Mononuclear cell (primary cell): Measurements from ENCODE around the gene RPL10. TPM values are rescaled to one million over a fixed set of nuclear protein-coding genes. Genes with fewer than 3 reads are reported as not detected.

Experiments used
- H3K27me3 ChIP-seq: 2 replicates; pipeline ENCODE4 v1.6.0; 2011; ENCODE audit warnings: low read length, control low read depth; ENCODE audit not compliant: insufficient read depth
- H3K4me1 ChIP-seq: 2 replicates; pipeline ENCODE4 v1.5.1; 2011; ENCODE audit warnings: mild to moderate bottlenecking, low read length, control low read depth; ENCODE audit not compliant: insufficient read depth
- H3K4me3 ChIP-seq: 2 replicates; pipeline ENCODE4 v1.5.1; 2011; ENCODE audit warnings: mild to moderate bottlenecking, low read length, moderate library complexity
- H3K9me3 ChIP-seq: 2 replicates; pipeline ENCODE4 v1.5.1; 2011; ENCODE audit warnings: low read depth, mild to moderate bottlenecking, control low read depth, low read length
- total RNA-seq: library from RNA; depleted of rRNA; stranded (reverse); fragments of >200 nt; gene quantifications from one replicate; pipeline ENCODE4 v1.2.3, GENCODE V29; 2012

The RPL10 gene
- total RNA-seq, 1 donor, result 8,353 TPM

DNA sequence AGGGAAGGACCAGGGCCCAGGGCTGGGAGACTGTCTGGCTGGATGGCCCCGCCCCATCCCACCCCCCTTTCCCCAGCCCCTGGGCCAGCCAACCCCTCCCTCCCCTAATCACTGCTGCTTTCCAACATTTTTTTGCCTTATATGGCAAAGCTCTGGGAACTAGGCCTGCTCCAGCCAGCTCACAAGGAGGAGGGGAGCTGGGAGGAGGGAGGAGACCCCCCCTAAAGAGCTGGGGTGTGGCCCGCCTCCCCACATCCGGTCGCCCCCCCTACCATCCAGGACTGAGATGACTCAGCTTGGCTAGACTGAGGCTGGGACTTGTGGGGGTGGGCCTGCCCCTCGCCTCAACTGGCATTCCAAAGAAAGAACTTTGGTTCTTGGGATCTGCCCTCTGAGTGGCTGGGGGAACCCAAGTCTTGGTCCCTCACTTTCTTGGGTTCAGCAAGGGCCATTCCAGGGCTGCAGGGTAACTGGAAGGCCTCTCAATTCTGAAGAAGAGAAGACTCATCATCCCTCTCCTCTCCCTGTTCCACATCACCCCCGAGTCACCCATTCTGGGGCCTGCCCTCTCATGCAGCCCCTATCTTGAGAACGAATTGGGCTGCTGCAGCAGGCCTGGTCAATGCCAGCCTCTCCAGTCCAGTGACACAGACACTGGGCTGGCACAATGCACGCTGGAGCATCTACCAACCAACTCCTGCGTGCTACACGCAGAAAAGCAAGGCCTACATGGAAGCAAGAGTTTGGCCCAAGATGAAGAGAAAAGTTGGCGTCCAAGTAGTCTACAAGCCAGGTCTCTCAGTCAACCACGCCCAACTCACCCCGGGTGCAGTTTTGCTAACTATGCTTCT lies 28.5 kb upstream of the RPL10 start:
- Histone ChIP-seq H3K4me3 (peak overlapping the region; percentile 71), H3K27me3 (no peaks in the 10 kb centered on the region), H3K9me3 (no peaks in the 10 kb centered on the region), H3K4me1 (peaks cover 45% of the 10 kb centered on the region)

DNA sequence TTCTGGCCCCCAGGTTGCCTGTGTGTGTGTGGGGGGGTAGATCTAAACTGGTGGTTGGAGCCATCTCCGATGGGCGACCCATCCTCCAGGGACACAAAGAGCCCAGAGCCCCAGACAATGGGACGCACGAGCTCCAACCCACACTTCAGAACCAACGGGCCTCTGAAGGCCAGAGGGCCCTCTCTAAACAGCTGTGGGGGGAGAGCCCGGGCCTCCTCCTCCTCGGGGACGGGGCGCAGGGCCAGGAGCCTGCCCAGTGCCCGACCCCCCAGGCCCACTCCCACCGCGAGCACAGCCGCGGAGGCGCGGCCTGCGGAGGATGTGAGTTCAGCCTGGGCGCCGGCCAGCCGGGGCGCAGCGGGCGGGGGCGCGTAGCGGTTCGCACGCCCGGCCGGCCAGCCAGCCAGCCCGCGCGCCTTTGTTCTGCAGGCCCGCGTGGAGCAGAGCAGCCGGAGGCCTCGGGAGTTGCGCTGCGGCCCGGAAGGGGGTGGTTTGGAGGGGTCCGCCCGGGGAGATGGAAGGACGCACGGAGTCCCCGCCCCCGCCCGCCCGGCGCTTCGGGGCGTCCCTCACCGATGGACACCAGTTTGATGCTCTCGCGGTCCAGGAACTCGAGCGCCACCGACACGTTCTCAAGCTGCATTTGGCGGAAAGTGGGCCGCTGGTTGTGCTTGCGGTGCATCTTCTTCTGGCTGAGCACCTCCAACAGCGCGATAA lies 27.7 kb upstream of the RPL10 start:
- H3K27me3 ChIP-seq, result no peaks in the 10 kb centered on the region
- H3K4me1 ChIP-seq, result peaks cover 50% of the 10 kb centered on the region
- peak overlapping the region; percentile 71 for H3K4me3 ChIP-seq

DNA sequence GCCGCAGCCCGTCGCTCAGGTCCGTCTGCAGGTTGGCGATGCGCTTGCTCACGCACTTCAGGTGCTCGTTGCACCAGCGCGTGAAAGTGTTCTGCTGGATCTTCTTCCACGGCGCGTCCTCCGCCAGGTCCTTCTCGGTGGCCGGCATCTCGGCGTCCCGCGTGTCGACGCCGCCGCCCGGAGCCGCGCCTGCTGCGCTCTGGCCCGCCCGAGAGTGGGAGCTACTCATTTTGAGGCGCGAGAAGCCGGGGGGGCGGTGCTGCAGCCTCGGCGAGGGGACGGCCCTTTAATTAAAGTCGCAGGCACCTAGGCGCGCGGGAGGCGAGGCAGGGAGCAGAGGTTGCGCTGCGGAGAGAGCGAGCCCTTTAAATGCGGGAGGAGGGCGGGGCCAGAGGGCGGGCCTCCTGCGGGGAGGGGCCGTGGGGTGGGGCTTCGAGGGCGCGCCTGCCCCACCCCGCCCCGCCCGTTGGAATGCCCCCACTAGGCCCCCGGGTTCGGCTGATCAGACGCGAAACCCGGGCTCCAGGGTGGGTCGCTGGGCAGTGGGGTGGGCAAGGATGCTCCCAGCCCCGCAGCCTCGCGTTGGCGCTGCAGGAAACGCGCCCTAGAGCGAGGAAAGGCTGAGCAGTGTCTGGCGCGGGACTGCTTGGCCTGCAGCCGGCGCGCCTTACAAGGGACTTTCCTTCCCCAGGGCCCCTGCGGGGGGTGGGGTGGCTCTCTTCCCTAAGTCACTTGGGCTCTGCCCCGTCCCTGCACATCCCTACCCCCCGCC lies 27.0 kb upstream of the RPL10 start:
- H3K9me3 ChIP-seq, result no peaks in the 10 kb centered on the region
- H3K4me1 ChIP-seq, result peaks cover 50% of the 10 kb centered on the region
- H3K4me3 ChIP-seq, result peak overlapping the region; percentile 71
- no peaks in the 10 kb centered on the region for H3K27me3 ChIP-seq

More for the DNA sequence above, 27.7 kb upstream of the RPL10 start:
- no peaks in the 10 kb centered on the region for H3K9me3 ChIP-seq

DNA sequence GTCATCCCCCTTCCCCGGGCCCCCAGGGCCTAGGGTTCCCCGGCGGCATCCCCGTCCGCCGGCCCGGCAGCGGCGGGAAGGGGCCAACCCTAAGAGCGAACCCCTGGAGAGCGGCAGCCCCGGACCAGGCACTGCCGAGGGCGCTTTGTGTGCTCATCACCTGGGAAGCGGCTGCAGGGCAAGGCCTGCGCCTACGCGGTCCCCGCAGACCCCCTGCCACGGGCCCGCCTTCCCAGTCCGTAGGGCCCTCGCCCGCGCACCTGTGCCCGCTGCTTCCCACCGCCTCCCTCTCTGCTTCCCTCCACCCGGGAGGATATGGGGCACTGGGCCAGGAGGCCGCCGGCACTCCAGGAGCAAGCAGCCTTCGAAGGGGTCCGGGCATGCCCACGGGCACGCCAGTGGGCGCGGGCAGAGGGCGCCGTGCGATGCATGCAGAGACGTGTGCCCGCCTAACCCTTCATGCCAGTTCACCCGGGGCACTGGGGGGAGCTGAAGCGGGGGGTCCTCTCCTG lies 26.3 kb upstream of the RPL10 start:
- peaks cover 45% of the 10 kb centered on the region for H3K4me1 ChIP-seq
- no peaks in the 10 kb centered on the region for H3K27me3 ChIP-seq
- peak overlapping the region; percentile 37 for H3K4me3 ChIP-seq
- no peaks in the 10 kb centered on the region for H3K9me3 ChIP-seq

DNA sequence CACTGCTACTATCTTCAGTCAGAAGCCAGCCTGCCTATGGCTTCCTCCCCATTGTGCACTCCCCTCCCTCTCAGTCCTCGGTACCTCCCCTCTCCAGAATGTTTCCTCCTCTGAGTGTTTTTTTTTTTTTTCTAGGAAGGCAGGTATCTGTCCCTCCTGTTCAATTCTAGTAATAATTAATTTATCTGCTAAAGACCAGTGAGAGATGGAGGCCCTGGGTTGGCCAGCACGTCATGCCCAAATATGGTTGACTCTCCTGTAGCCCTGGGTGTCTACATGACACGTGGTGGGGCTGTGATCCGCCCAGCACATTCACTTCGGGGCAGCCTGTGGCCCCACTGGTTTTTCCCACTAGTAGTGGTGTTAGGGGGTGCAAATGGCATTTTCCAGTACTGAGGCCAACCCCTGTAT lies 25.6 kb upstream of the RPL10 start:
- Histone ChIP-seq H3K27me3 (no peaks in the 10 kb centered on the region), H3K9me3 (no peaks in the 10 kb centered on the region), H3K4me3 (no peak overlapping the region), H3K4me1 (peaks cover 42% of the 10 kb centered on the region)

DNA sequence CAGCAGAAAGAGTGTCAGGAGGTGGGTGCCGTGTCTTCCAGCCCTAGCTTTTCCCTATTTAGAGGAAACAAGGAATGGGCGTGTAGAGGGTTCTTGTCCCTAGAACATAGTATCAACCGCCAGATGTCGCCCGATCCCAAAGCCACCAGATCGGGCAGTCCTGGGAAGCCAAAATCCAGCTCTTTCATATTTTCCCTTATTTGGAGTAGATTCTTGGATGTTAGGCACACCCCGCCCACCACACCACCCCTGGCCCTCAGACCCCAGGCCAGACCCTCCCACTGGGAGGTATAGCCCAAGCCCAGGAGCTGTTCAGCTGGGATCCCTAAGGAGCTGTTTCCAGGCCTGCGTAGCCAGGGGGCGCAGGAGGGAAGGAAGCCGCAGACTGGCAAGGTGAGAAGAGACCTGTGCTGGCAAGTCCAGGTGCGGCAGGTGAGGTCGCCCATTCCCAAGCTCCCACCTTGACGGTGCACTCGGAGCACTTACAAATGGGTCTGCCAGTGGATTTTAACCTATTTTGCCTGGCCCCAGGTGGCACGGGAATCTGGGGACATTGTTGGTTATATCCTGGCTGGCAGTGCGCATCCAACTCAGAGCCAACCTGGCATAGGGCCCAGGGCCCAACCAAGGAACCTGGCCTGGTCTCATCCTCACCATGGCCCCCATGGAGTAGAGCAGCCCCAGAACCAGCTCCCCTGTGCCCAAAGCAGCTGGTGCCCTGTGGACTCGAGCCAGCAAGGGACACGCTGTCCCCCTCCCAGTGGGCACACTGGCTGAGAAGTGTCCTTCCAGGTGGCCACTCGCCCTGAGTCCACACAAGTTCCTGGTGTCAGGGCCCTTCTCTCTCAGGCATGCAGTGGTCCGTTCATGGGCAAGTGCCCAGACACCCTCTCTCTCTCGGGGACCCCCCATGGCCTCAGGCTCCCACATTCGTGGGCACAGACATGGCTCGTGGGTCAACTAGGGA lies 24.6 kb upstream of the RPL10 start:
- Histone ChIP-seq H3K4me1 (peaks cover 39% of the 10 kb centered on the region), H3K27me3 (no peaks in the 10 kb centered on the region), H3K9me3 (no peaks in the 10 kb centered on the region), H3K4me3 (no peak overlapping the region)

DNA sequence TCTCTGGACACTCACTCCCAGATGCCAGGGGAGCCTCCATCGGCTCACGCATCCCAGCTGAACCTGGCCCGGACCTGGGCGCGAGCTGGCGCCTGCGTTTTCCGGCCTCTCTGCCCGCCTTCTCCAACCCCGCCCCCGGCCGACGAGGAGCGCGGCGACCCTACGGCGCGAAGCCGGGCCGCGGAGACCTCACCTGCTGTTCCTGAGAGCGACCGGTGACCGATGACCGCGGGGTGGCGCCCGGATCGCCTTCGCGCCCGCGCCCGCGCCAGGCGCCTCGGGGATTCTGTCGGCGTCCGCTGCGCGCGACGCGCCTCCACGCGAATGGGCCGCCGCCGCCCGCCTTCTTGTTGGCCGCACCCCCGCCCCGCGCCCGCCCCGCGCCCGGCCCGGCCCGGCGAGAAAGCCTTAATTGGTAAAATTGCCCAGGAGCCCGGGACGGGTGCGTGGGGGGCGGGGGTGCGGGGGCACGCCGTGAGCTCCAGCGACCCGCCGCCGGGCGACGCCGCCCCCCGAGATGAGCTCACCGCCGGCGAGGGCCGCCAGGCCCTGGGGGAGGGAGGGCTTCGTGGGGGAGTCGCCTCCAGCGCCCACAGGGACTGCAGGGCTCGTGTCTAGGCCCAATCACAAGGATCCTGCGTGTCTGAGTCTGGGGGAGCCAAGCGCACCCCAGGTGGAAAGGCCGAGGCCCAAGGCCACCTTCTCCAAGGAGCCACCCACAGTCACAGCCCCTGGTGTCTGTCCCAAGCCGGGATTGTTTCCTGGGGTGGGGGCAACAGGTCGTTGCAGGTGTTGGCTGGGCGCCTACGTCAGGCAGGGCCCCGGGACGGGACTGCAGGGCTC lies 23.6 kb upstream of the RPL10 start, which contains the start of gene FLNA:
TSS of gene FLNA (minus strand) at position 322 of the 843 bp plus-strand sequence. CDS start 3,389 bp downstream, outside the sequence.
- Histone ChIP-seq H3K4me3 (no peak within 1 kb of the TSS), H3K4me1 (peaks cover 39% of the 10 kb centered on the region), H3K27me3 (no peaks in the 10 kb centered on the region), H3K9me3 (no peaks in the 10 kb centered on the region)

DNA sequence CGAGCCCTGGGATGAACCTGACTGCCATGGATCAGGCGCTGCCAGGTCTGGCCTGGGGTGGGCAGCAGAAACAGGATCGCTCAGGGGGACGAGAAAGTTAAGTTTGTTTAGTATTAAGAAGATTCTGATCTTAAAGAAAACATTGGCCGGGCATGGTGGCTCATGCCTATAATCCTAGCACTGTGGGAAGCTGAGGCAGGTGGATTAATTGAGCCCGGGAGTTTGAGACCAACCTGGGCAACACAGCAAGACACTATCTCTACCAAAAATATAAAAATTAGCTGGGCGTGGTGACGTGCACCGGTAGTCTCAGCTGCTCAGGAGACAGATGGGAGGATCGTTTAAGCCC lies 23.0 kb upstream of the RPL10 start:
- no peaks in the 10 kb centered on the region for H3K27me3 ChIP-seq
- H3K4me1 ChIP-seq, result peaks cover 44% of the 10 kb centered on the region
- H3K4me3 ChIP-seq, result no peak overlapping the region
- no peaks in the 10 kb centered on the region for H3K9me3 ChIP-seq

DNA sequence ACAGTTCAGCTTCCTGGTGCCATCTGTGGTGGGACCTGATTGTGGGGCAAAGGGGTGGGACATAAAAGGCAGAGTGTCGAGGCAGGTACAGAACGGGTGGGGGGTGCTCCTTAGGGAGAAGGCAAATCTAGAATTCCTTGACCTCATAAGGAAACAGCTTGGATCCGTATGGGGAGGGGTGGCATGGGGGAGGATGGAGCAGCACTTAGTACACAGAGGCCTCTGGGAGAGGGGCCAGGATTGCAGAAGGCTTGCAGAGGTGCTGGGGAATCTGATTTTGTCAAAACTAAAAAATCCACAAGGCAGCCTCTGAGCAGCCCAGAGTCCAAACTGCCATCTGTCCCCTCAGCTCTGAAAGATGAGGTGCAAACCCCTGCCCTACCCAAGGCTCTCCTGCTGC lies 21.4 kb upstream of the RPL10 start:
- Histone ChIP-seq H3K4me3 (no peak overlapping the region), H3K9me3 (no peaks in the 10 kb centered on the region), H3K4me1 (peaks cover 51% of the 10 kb centered on the region), H3K27me3 (no peaks in the 10 kb centered on the region)

DNA sequence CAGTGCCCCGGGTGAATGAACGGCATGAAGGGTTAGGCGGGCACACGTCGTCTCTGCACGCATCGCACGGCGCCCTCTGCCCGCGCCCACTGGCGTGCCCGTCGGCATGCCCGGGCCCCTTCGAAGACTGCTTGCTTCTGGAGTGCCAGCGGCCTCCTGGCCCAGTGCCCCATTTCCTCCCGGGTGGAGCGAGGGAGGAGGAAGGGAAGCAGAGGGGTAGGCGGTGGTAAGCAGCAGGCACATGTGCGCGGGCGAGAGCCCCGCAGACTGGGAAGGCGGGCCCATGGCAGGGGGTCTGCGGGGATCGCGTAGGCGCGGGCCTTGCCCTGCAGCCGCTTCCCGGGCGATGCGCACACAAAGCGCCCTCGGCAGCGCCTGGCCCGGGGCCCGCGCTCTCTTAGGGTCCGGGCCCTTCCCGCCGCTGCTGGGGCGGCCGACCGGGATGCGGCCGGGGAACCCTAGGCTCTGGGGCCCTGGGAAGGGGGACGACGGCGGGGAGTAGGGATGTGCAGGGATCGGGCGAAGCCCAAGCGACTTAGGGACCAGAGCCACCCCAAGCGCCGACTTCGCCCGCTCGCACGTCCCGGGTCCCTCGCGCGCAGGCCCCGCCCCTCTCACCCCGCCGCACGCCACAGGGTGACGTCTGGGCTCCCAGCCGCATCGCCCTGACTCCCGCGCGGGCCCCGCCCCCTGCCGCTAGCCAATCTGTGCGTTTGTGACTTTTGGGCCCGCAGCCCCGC lies 19.9 kb upstream of the RPL10 start:
- Histone ChIP-seq H3K4me3 (peak overlapping the region; percentile 28), H3K27me3 (no peaks in the 10 kb centered on the region), H3K4me1 (peaks cover 37% of the 10 kb centered on the region), H3K9me3 (no peaks in the 10 kb centered on the region)

DNA sequence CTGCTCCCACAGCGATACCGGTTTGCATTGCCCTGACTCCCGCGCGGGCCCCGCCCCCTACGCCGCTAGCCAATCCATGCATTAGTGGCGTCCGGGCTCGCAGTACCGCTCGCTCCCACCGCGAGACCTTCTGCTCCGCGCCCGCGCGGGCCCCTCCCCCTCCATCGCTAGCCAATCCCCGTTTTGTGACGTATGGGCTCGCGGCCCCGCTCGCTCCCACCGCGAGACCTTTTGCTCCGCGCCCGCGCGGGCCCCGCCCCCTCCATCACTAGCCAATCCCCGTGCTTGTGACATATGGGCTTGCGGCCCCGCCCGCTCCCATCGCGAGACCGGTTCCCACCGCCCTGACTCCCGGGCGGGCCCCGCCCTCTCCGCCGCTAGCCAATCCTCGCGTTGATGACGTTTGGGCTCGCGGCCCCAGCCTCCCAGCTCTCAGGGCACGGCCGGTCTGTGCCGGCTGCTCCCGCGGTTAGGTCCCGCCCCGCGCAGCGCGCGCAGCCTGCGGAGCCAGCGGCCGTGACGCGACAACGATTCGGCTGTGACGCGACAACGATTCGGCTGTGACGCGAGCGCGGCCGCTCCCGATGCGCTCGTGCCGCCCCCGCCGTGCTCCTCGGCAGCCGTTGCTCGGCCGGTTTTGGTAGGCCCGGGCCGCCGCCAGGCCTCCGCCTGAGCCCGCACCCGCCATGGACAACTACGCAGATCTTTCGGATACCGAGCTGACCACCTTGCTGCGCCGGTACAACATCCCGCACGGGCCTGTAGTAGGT lies 19.2 kb upstream of the RPL10 start, which contains the start of gene EMD:
TSS of gene EMD (plus strand) at position 497 of the 770 bp plus-strand sequence. CDS start at position 687, 190 bp downstream.
- H3K4me1 ChIP-seq, result peaks cover 29% of the 10 kb centered on the region
- no peaks in the 10 kb centered on the region for H3K9me3 ChIP-seq
- H3K4me3 ChIP-seq, result peak within 1 kb of the TSS; percentile 65
- H3K27me3 ChIP-seq, result no peaks in the 10 kb centered on the region

DNA sequence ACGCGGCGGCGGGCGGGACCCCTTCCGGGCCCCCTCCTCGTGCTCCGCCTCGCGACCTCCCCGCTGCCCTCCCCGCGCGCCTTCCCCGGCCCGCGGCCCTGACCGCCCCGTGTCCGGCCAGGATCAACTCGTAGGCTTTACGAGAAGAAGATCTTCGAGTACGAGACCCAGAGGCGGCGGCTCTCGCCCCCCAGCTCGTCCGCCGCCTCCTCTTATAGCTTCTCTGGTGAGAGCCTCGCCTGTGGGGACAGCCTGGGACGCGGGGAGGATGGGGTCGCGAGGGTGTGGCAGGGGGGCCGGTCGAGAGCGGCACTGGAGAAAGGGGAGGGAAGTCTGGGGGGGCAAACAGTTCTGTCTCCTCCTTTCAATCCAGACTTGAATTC lies 18.6 kb upstream of the RPL10 start:
- no peaks in the 10 kb centered on the region for H3K27me3 ChIP-seq
- peak overlapping the region; percentile 65 for H3K4me3 ChIP-seq
- no peaks in the 10 kb centered on the region for H3K9me3 ChIP-seq
- peaks cover 31% of the 10 kb centered on the region for H3K4me1 ChIP-seq
